Mucosa of stomach (tissue), 1 donor: ENCODE results near the gene GRIP2.

Source experiments
- H3K27me3 ChIP-seq: one replicate; pipeline ENCODE4 v1.7.0; 2013; ENCODE audit warnings: mild to moderate bottlenecking, low read length; ENCODE audit not compliant: control insufficient read depth, insufficient read depth
- H3K36me3 ChIP-seq: one replicate; pipeline ENCODE4 v1.7.0; 2013; ENCODE audit warnings: low read length; ENCODE audit not compliant: control insufficient read depth, insufficient read depth
- H3K4me1 ChIP-seq: one replicate; pipeline ENCODE4 v1.7.0; 2013; ENCODE audit warnings: mild to moderate bottlenecking, low read length; ENCODE audit not compliant: control insufficient read depth, insufficient read depth
- H3K4me3 ChIP-seq: one replicate; pipeline ENCODE4 v1.7.0; 2013; ENCODE audit warnings: low read length
- H3K9ac ChIP-seq: one replicate; pipeline ENCODE4 v1.7.0; 2013; ENCODE audit warnings: mild to moderate bottlenecking, low read length, moderate library complexity
- H3K9me3 ChIP-seq: one replicate; pipeline ENCODE4 v1.7.0; 2013; ENCODE audit warnings: mild to moderate bottlenecking, low read length, moderate library complexity; ENCODE audit not compliant: control insufficient read depth
- donor health status: Pancreatic carcinoma.

Gene GRIP2

DNA sequence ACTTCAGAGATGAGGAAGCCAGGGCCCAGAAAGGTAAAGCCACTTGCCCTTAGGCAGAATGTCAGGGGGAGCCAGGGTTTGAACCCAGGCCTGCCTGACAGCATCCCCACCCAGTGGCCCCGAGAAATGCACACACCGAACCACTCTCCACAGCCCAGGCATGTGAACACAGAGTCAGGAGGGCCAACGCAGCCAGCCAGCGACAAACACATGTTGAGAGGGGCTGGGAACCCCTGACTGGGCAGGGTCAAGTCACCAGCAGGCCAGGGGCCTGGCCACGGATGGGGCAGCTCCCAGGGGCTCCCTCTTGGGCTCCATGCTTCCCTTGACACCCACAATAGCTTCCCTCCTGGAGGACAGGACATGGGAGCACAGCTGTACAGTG is 5.1 kb upstream of the GRIP2 start:
- Histone ChIP-seq H3K27me3 (no peaks in the 10 kb centered on the region), H3K9me3 (no peaks in the 10 kb centered on the region), H3K36me3 (no peaks in the 10 kb centered on the region), H3K4me1 (peaks cover 20% of the 10 kb centered on the region), H3K9ac (no peak overlapping the region), H3K4me3 (no peak overlapping the region)

DNA sequence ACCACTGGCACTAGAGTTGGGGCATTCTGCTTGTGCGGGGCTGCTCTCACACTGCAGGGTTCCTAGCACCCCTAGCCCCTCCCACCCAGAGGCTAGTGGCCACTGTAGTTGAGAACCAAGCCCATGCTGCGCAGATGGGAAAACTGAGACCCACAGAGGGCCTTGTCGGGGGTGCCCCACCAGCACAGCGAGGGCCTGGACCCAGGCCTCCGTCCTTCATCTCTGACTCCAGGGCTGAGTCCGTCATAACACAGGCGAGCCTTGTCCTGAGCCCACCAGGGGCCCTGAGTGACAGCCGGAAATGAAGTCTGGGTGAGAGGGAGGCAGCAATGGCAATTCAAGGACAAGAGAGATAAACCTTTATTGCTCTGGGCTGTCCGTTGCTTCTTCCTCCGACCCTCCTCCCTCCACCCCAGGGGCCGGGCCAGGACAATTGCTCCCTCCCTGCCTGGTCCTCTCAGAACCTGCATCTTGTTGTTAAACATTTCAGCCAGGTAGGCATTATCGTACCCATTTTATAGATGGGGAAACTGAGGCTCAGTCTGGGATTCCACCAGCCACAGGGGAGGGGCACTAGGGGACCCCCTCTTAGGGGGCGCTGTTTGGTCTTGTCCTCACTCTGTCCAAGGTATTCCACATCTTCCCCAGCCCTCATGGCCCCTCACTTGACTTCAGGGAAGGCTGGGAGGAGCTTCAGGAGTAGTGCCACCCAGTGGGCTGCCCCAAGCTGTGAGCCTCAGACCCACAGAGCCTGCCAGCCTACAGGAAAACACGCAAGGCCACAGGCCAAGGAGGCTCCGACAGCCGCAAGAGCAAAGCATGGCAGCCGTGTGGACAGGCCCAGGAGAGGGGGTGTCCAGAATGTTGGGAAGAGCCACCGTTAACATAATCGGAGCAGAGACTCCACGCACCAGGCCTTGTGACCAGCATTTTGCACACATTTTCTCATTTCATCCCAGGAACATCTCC is 4.4 kb upstream of the GRIP2 start:
- no peak overlapping the region for H3K4me3 ChIP-seq
- no peak overlapping the region for H3K9ac ChIP-seq
- no peaks in the 10 kb centered on the region for H3K36me3 ChIP-seq
- no peaks in the 10 kb centered on the region for H3K9me3 ChIP-seq
- H3K4me1 ChIP-seq, result peaks cover 20% of the 10 kb centered on the region
- no peaks in the 10 kb centered on the region for H3K27me3 ChIP-seq

DNA sequence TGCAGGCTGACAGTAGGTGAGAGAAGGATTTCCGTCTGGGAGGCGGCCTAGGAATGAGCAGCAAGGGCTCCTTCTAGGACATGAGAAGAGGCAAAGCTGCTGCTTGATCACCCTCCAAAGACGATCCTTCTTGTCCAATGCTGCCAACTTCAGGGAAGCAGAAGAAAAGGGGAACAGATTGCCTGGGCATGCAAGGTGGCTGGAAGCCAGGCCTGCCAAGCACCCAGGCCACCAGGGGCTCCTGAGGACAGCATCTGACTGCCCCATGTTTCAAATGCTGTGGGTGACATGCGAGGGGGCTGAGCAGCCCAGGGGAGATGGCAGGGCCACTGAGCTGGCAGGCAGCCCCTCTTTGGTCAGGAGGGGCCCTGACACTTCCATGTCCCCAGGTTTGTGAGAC is 3.3 kb upstream of the GRIP2 start:
- H3K9ac ChIP-seq, result no peak overlapping the region
- H3K4me1 ChIP-seq, result peaks cover 22% of the 10 kb centered on the region
- H3K4me3 ChIP-seq, result no peak overlapping the region
- H3K27me3 ChIP-seq, result no peaks in the 10 kb centered on the region
- no peaks in the 10 kb centered on the region for H3K9me3 ChIP-seq
- H3K36me3 ChIP-seq, result no peaks in the 10 kb centered on the region

DNA sequence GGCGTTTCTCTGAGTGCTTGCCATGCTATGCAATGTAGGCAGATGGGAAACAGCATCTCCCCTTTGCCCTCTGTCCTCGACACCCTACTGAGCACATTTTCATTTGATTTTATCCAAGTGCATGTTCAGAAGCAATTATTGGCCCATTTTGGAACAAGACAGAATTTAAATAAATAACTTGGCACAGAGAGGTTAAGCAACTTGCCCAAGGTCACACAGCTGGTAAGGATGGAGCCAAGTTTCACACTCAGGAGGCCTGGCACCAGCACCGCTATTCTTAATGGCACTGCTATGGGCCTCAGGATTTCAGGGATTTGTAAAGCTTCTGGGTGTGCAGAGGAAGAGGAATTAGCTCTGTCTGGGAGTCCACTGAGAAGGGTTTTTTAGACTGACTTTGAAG is 2.5 kb upstream of the GRIP2 start:
- H3K4me3 ChIP-seq, result no peak overlapping the region
- H3K4me1 ChIP-seq, result peaks cover 21% of the 10 kb centered on the region
- H3K36me3 ChIP-seq, result no peaks in the 10 kb centered on the region
- no peak overlapping the region for H3K9ac ChIP-seq
- no peaks in the 10 kb centered on the region for H3K9me3 ChIP-seq
- H3K27me3 ChIP-seq, result no peaks in the 10 kb centered on the region

DNA sequence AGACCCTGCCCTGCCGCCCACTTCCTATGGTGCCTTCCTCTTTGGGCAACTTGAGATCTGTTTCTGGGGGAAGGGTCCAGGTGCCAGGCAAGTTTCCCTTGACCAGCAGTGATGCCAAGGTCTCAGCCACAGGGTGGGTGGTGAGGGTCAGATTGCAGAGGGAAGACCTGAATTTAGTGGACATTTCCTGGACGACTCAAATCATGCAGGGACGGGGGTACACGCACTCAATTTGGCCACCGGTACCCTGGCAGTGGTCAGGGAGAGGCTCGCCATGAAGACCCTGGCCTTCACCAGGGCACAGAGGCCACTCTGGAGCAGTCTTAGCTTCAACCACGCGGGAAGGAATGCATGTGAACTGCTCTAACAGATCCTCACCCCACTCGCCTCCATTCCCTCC is 1.5 kb upstream of the GRIP2 start:
- Histone ChIP-seq H3K27me3 (no peaks in the 10 kb centered on the region), H3K4me1 (peaks cover 11% of the 10 kb centered on the region), H3K4me3 (no peak overlapping the region), H3K9ac (no peak overlapping the region), H3K36me3 (no peaks in the 10 kb centered on the region), H3K9me3 (no peaks in the 10 kb centered on the region)

DNA sequence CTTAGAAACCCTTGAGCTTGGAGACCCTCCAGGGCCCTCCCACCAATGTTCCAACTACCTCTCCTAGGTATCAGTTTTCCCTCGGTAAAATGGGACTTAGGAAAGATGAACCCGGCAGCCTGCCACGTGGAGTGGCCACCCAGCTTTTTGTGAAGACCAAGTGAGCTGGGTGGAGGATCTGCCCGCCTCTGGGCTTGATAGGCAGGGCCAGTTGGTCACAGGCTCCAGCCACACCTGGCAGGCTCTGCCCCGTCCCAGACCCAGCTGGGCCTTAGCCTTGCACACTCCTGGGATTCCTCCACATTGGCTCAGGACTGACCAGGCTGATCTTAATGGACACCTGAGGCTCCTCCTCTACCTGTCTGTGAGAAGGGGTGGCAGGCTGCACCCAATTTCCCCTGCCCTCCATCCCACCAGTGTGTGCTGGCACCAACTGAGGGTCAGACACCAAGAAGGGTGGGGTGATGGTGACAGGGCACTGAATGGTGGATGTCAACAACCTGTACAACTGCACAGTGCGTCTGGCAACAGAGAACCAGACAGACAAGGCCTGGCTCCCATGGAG is 761 bp upstream of the GRIP2 start:
- Histone ChIP-seq H3K9ac (no peak overlapping the region), H3K9me3 (no peaks in the 10 kb centered on the region), H3K27me3 (no peaks in the 10 kb centered on the region), H3K36me3 (no peaks in the 10 kb centered on the region), H3K4me1 (peaks cover 11% of the 10 kb centered on the region), H3K4me3 (no peak overlapping the region)

DNA sequence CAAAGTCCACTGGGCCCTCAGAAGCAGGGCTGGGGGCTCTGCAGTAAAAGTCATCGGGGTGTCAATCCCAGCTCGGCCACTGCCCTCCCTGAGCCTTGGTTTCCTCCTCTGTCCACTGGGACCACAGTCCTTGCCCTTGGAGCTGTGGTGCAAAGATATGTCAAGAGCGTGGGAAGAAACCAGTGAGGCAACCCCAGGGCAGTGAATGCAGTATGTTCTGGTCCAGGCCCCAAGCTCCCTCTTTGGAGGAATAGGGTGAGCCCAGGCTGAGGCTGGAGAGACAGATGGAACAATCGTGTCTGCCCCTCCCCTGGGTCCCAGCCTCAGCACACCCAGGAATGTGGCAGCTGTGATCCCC is 779 bp downstream of the GRIP2 start:
- Histone ChIP-seq H3K27me3 (no peaks in the 10 kb centered on the region), H3K36me3 (no peaks in the 10 kb centered on the region), H3K4me3 (no peak overlapping the region), H3K4me1 (peaks cover 22% of the 10 kb centered on the region), H3K9me3 (no peaks in the 10 kb centered on the region), H3K9ac (no peak overlapping the region)

DNA sequence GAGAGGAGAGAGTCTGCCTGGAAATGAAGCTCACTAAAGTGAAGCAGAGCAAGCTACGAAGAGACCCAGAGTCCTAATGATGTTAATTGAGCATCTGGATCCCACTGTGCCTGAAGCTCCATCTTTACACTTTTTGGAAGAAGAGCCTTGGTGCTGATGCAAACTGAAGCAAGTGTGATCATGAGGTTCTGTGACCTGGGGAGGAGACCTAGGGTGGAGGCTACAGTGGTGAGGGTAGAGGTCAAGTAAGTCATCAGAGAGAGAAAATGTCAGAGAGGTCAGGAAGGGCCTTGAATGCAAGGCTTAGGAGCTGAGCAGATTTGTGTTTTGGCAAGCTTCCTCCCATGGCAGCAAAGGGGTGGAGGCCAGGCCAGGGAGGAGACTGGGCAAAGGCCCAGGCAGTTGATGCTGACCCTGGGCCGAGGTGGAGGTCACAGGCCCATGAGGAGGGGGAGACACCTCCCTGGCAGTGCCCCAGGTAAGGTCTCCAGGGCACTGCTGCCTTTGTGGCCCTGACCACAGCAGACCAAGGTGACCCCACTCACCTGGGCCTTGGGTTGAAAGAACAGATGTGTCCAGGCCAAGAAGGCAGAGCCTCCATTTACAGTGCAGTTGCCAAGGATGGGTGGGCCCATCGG is 1.6 kb downstream of the GRIP2 start:
- Histone ChIP-seq H3K9ac (no peak overlapping the region), H3K4me3 (no peak overlapping the region), H3K9me3 (no peaks in the 10 kb centered on the region), H3K27me3 (no peaks in the 10 kb centered on the region), H3K36me3 (no peaks in the 10 kb centered on the region), H3K4me1 (peaks cover 30% of the 10 kb centered on the region)

DNA sequence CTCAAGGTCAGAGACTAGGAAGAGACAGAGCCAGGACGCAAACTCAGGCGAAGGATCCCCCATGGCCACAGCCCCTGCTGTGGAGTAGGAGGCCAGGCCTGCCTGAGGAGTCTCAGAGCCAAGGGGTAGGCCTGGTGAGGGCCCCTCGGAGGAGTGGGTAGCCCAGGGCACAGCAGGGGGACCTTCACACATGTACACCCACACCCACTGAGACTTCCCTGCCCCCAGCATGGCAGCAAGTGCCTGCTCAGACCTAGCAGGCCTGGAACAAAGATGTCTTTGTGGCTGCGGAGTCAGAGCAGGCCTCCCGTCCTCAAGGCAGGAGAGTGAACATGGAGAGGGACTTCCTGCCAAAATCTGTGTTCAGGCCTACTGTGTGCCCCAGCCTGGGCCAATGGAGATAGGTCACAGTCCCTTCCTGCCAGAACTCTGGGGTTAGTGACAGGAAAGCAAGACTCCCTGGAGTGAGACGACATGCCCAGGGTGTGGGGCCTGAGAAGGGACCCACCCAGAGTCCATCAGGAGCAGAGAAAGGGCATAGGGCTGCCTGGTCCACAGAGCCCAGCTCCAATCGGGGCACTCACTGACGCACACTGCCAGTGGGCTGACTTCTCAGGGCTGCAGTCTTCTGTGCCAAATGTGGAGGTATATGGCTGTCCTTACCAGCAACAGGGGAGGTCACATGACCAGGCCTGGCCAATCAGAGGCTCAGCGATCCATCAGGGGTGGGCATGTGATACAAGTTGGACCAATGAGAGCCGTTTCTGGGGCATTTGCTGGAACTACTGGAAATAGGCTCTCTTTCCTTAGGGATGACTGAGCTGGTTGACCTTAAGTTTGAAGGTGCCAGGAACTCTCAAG is 2.3 kb downstream of the GRIP2 start:
- H3K27me3 ChIP-seq, result no peaks in the 10 kb centered on the region
- no peaks in the 10 kb centered on the region for H3K9me3 ChIP-seq
- H3K36me3 ChIP-seq, result no peaks in the 10 kb centered on the region
- H3K4me1 ChIP-seq, result peaks cover 37% of the 10 kb centered on the region
- no peak overlapping the region for H3K9ac ChIP-seq
- no peak overlapping the region for H3K4me3 ChIP-seq

DNA sequence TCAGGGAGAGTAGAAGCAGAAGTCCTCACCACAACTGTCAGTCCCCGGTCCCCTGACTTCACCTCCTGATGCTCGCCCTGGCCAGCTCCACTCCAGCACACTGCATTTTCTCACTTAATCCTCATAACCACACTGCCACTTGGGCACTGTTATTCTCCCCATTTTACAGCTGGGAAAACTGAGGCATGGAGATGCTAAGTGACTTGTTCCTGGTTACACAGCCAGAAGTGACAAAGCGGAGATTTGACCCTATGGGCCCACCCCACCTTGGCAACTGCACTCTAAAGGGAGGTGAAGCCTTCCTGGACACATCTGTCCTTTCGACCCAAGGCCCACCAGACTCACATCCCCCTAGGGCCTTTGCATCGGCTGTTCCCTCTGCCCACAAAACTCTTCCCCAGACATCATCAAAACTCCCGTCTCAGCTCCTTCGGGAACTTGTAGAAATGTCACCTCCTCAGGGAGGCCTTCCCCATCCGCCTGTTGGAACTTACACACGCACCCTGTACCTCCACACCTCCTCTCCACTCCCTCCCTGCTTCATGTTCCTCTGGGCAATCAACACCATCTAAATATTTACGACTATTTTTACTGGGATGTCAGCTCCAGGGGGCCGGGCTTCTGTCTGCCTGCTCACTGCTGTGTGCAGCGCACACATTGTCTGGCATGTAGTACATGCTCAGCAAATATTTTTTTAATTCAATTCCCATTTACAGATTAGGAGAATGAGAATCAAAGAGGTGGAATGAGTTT is 3.1 kb downstream of the GRIP2 start:
- Histone ChIP-seq H3K27me3 (no peaks in the 10 kb centered on the region), H3K36me3 (no peaks in the 10 kb centered on the region), H3K4me1 (peaks cover 45% of the 10 kb centered on the region), H3K9ac (no peak overlapping the region), H3K9me3 (no peaks in the 10 kb centered on the region), H3K4me3 (no peak overlapping the region)

DNA sequence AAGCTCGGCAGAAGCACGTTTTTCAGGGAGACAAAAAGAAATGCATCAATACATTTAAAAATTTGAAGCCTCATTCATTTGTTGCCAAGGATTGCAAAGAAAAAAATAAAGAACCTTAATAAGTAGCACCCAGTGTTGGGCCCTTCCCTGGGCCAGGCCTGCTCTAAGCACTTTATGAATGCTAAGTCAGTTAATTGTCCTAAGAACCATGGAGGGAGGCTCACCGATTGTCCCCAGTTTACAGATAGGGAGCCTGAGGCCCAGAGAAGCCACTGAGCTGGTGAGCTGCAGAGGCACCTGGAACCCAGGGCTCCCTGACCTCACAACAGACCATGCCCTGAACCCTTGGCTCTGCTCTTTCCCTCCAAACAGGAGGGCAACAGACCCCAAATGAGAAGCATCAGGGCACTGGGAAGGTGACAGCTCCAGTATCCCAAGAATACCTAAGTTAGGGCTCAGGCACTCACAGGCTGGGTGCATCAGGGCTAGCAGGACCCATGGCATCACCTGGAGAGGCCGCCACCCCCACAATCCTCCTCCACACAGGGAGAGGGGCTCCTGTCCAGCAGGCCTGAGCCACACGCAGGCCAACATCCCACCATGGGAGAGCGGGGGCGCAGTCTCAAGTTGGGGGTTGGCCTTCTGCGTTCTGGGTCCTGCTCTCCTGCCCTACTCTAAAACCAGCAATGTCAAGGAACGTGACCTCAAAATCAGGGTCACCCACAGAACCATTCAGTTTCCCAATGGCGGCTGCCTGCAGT is 3.9 kb downstream of the GRIP2 start:
- Histone ChIP-seq H3K27me3 (no peaks in the 10 kb centered on the region), H3K4me3 (no peak overlapping the region), H3K9ac (no peak overlapping the region), H3K4me1 (peaks cover 53% of the 10 kb centered on the region), H3K9me3 (no peaks in the 10 kb centered on the region), H3K36me3 (no peaks in the 10 kb centered on the region)
